ENCODE data around the gene SNX27.

DNA sequence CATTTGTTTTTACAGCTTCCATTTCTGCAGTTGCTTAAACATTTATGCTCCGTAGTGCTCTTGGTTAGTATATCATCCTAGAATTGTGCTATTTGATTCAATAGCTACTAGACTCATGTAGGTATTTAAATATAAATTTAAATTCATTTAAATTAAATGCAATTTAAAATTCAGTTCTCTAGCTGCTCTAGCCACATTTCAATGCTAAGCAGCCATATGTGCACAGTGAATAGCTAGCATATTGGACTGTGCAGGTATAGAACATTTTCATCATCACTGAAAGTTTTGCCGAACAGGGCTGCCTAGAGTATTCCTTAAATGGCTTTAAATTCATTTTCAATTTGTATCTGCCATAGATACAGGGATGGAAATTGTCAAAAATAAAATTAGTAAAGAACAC is 72.3 kb downstream of the SNX27 start:
- TF ChIP-seq, protein P1, sequence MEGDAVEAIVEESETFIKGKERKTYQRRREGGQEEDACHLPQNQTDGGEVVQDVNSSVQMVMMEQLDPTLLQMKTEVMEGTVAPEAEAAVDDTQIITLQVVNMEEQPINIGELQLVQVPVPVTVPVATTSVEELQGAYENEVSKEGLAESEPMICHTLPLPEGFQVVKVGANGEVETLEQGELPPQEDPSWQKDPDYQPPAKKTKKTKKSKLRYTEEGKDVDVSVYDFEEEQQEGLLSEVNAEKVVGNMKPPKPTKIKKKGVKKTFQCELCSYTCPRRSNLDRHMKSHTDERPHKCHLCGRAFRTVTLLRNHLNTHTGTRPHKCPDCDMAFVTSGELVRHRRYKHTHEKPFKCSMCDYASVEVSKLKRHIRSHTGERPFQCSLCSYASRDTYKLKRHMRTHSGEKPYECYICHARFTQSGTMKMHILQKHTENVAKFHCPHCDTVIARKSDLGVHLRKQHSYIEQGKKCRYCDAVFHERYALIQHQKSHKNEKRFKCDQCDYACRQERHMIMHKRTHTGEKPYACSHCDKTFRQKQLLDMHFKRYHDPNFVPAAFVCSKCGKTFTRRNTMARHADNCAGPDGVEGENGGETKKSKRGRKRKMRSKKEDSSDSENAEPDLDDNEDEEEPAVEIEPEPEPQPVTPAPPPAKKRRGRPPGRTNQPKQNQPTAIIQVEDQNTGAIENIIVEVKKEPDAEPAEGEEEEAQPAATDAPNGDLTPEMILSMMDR (IDR thresholded peaks at IDR 0.05; ENCODE audit: low read depth, low read length, missing input control), result no peak
- TF ChIP-seq TAF1 (conservative IDR thresholded peaks at IDR 0.05), result no peak
- no peak for TF ChIP-seq HNF4G (IDR thresholded peaks at IDR 0.05)
- TF ChIP-seq HNF4A (conservative IDR thresholded peaks at IDR 0.05), result no peak
- TF ChIP-seq EGR1 (IDR thresholded peaks at IDR 0.05; ENCODE audit: low read depth in 2 of 2), result no peak
